Stimulated activated CD8-positive, alpha-beta memory T cell treated with anti-CD3 and anti-CD28 coated beads, Interleukin-7, amount 100 ng/mL, for 24 hours (primary cell): Measurements from ENCODE around the gene KLHL35.

Experiments
- DNase-seq: peaks from one replicate; pipeline ENCODE4 v3.0.0-alpha.2; 2020; ENCODE audit warnings: low read depth

The KLHL35 gene

DNA sequence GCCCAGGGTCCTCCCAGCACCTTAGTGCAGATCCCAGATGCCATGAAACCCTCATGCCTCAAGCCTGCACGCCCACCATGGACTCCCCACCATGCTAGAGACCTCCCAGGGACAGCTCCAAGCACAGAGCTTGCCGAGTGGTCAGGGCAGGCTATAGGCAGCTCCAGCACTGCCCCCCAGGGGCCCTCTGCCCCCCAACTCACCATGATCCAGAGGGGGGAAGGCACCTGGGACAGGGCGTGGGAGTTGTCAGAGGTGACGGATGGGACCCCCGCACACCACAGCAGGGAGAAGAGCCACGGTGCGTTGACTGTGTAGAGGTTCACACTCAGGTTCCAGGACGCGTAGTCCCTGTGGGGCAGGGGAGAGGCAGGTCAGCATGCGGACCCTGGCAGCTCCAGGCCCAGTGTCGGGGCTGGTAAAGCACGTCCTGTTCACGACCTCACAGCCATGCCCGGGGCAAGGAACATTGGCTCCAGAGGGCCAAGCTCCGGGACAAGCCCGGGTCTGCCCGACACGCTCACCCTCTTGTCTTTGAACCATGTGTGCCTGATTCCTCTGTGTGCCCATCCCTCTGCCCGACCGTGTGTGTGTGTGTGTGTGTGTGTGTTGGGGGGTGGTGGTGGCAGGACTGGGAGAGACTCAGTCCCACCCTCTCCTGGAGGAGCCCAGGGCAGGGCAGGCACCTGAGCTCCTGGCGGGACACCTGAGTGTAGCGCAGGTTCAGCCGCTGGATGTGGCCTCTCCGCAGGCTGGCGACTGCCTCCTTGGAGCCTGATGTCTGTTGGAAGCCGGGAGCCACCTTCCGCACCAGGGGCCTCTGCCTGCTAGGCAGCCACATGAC is 8.2 kb upstream of the KLHL35 start:
- DNase-seq, result no peak

- DNase-seq, result no peak
Observed at GRCh38 chr11:75439495-75440120, 6.6 kb upstream of the KLHL35 start.

DNA sequence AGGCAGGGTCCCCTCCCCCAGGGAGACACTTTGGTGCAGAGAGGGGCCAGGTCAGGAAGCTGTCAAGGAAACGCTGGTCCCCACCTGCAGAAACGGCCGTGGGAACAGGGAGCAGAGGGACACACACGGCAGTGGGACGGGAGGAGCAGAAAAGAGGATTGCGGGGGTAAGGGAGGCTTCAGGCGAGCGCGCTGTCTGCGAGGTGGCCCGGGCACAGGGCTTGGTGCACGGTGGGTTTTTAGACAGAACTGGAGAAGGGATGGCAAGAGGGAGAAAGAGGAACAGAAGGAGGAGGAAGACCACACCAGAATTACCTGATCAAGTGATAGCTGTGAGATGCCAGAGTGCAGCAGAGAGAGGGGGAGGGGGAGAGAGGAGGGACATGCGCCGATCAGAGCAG is 6.0 kb upstream of the KLHL35 start:
- no peak for DNase-seq

- no peak for DNase-seq
Observed at GRCh38 chr11:75437966-75438659, 5.1 kb upstream of the KLHL35 start.

GRCh38 chr11:75436806-75437205 is 3.8 kb upstream of the KLHL35 start:
- no peak for DNase-seq

- DNase-seq, result no peak
Observed at GRCh38 chr11:75435571-75435925, 2.5 kb upstream of the KLHL35 start.

DNA sequence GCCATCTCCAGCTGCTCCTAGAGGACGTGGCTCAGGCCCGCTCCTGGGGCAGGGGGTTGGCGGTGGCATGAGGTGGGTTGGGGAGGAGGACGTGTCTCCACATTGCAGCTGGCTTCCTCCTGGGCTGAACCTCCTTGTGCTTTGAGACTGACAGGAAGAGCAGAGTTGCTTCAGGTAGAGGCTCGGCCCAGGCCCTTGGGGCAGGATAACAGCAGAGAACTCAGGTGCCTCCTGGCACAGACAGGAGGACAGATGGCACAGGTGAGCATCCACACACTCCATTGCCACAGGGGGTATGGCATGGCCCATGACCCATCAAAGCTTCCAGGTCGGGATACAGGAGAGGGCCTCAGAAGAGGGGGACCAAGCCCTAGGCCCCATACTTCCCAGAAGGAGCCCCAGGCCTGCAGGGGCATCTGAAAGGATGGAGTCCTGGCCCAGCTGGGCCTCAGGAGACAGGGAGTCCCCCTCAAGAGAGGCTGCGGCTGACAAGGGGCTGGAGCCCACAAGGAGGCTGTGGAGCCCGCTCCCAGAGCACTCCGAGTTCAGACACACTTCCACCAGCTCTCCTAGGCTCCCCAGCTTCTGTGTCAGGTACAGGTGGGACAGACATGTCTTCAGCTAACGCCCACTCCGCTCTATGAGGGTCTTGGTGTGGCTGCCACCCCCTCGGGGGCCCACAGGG is 2.0 kb upstream of the KLHL35 start:
- no peak for DNase-seq

DNA sequence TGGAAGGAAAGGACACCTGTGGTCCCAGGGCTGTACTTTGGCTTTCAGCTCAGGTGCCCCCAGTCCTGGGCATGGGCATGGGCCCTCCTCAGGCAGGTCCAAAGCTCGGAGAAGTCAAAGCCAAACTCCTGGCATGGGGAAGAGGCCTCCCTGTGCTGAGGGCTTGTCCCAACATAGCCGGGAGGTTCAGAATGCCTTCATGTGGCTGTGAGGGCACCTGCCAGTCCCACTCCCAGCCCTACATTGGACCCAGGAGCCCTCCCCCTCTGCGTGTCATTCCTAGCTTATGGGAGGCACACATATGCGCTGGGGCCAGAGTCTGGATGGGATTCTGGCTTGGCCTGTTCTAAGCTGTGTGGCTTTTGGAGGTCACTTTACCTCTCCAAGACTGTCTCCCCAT is 1.0 kb upstream of the KLHL35 start:
- DNase-seq, result no peak

DNA sequence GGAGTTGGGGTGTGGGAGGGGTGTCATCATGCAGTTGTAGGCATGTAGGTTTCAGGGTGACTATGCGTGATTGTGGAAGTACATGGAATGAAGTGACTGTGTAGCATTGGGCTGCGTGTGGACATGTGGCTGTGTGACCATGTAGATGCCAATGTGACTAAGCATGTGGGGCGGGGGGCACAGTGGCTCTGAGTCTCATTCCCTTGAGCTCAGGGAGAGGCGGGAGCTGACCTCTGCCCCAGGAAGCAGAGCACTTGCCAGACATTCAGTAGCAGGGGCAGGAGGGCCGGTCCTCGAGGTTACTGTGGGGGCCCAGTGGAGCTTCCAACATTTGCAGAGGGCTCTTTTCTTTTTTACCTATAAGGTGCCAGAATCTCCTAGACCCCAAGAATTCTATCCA is 440 bp upstream of the KLHL35 start:
- DNase-seq, result no peak

DNA sequence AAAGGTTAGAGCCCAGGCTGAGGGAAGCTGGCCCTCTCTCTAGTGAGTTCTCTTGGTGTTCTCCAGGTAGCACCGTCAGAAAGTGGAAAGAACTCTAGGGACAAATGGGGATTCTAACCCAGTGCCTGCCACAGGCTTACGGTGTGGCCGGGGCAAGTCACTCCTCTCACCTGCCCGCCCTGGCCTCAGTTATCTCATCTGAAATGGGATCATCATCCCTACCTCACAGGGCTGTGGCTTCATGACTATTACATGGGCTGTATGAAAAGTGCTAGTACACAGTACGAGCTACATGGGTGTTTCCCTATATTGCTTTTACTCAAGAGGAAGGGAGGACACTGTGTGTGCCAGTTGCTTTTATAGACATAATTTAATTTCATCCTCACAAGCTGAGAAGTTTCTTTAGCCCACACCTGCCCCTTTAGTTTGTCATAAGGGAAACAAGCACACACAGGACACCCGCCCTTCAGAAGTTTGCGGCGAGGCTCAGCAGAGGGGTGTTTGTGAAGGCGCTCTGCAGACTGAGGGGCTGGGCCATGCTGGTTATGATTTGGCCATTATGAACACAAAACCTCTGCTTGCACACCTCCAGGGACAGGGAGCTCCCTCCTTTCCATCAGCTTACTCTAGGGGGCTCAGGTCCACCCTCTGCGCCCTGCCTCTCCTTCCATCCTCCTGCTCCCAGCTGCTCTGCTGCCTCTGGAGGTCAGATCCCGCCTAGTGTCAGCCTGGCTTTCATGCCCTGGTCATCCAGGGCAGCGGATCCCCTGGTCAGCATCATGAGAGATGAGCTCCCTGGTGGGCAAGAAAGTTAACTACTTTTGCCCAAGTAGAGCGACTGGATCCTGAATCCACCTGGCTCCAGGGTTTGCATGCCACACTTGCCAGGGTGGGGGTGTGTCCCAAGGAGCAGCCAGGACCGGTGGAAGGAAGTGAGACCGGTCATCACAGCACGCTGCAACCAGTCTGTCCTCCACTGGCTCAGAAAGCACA is 1.2 kb downstream of the KLHL35 start:
- DNase-seq, result no peak

DNA sequence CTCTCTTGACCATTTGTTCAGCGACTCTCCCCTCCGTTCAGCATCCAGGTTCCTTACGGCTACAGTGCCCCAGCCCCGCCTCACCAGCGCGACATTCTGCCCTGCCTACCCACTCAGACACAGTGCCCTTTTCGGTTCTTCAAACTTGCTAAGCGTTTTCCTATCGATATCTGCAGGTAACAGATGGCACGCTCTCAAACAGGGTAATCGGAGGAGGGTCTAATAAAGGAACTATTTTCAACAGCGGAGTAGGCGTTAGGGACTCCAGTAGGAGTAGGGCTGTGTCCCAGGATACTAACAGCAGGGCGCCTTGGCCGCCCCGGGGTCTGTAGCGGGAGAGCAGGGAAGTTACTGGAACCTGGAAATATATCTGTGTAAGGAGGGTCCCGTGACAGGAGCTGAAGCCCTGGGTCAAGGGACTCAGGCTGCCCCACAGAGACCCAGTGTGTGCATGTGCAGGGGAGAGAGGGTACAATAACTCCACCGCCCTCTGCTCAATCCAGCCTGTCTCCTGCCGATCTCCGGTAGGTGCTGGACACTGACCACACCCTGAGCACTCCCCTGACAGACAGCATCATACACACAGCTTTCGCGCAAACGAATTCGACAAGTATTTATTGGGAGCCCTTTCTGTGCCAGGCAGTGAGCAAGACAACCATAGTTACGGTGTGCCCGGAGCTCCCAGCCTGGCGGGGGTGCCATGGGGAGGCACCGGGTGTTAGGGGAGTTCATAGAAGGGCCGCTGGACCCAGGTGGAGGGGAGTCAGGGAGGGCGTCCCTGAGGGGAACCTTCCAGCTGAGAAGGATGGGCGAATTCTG is 2.1 kb downstream of the KLHL35 start:
- no peak for DNase-seq

GRCh38 chr11:75429902-75430713 is 2.9 kb downstream of the KLHL35 start:
- no peak for DNase-seq

DNA sequence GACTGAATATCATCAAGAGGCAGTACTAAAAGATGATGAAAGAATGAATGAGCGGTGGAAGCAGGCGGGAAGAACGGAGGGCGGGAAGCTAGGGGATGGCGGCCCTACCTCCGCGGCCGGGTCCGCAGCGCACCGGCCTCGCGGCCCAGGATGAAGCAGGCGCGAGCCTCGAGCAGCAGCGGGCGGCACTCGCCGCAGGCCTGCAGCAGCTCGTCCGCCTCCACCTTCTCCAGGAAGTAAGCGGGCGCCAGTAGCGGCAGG is 3.4 kb downstream of the KLHL35 start:
- DNase-seq, result no peak

DNA sequence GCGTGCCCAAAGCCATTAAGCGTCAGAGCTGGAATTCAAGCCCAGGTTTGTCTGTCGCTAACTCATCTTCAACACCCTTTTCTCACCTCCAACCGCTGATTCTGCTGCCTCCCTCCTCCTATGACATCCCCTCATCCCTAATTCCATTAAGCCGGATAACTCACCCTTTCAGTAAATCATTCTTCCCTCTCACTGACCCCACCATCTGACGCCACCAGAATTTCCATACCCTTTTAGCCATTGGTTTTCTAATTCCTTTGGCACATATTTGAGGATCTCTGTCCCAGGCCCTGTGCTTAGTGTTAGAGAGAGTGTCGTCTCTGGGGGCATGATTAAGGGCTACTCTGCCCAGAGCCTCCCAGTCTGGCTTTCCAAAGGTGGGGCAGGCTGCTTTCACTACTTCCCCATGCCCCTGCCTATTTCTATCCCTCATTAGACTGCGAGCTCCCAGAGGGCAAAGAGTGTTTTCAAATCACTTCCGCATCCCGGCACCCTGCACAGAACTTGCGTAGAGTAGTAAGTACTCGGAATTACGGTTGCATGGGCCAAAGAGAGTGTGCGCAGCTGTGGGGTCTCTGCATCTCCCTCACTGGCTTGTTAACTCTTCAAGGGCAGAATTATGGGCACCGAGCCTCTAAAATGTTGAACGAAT is 3.9 kb downstream of the KLHL35 start:
- no peak for DNase-seq

- DNase-seq, result peak; percentile 61
Observed at GRCh38 chr11:75428281-75428724, 4.7 kb downstream of the KLHL35 start.

DNA sequence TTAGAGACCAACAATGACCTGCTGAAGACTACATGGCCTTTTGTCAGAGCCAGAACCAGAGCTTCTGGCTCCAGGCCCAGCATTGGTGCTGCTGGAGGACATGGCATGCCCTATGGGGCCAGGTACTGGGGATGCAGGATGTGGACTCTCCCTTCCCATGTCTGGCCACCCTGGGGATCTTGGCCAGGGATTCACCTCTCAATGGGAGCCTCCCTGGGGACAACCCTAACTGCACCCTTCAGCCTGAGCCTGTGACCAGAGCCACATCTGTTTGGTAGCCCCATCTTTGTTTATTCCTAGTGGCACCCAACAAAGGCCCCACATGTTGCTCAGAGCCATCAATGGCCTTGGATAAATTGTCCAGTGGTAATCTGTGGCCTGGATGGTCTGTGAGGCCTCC is 5.8 kb downstream of the KLHL35 start:
- DNase-seq, result no peak

- DNase-seq, result no peak
Observed at GRCh38 chr11:75426720-75427086, 6.3 kb downstream of the KLHL35 start.

- DNase-seq, result no peak
Observed at GRCh38 chr11:75425422-75425821, 7.6 kb downstream of the KLHL35 start.

DNA sequence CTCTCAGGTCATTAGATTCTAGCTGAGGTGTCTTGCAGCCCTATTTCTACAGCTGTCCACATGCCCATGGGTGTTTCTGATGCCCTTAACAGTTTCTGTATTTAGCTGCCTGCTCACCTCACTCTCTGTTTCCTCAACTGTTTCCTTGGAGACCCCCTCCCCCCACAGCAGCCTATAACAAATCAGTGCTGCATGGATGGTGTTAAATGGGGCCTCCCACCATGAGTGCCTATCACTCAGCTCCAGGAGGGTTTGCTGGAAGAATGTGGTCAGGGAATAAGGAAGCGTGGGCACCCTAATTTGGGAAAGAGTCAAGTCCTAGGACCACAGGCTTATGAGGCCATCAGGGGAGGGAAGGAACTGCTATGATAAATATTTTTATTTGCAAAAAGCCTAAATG is 8.6 kb downstream of the KLHL35 start:
- no peak for DNase-seq
